ENCODE results near the gene TACC3.
"Not testable (repeated sequence)": the region's sequence is repeated elsewhere in the genome, so short reads cannot be mapped to it uniquely, and the experiment has no call there.

TACC3 gene

DNA sequence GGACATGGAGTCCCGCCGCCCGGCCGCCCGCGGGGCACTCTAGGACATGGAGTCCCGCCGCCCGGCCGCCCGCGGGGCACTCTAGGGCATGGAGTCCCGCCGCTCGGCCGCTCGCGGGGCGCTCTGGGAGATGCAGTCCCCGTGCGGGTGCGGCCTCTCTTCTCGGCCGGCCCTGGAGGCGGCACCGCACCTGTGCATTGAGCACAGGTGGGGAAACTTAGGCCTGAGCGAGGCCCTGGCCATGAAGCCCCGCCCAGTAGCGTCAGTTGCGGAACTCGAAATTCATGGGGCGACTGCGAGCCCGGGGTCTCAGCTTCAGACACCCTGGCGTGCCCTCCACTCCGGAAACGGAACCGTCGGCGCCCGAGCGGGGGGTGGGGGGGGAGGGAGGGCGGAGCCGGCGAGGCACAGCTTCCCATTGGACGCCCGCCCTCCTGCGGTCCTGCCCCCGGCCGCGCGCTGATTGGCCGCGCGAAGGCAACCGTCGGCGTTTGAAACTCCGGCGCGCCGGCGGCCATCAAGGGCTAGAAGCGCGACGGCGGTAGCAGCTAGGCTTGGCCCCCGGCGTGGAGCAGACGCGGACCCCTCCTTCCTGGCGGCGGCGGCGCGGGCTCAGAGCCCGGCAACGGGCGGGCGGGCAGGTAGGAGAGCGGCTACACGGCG is at the start of gene TACC3, which contains the start of gene TMEM129:
Gene TACC3, plus strand, starts transcription at position 519 of the 663 bp plus-strand sequence. CDS start 1,901 bp downstream, outside the sequence.
Gene TMEM129, minus strand, starts transcription at position 321 of the 663 bp plus-strand sequence. CDS start 486 bp downstream, outside the sequence.
- peak; percentile 76 for DNase-seq

- no peak for DNase-seq
Observed at GRCh38 chr4:1673671-1674070, 47.6 kb upstream of the TACC3 start.

DNA sequence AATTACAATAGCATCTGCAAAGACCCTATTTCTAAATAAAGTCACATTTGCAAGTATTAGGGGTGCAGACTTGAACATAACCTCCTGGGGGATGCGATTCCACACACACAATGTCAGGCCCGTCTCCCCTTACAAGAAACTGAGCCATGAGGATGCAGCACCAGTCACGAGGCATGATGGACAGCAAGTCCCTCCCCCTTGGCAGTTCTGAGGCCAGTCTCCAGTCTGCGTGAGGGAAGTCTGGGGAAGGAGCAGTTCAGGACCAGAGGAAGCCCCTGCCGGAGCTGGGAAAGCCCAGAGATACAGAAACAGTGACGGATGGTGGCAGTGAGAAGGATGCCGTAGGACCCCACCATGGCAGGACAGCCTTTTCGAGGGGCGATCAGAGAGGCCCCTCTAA is 46.6 kb upstream of the TACC3 start:
- no peak for DNase-seq

GRCh38 chr4:1675136-1675801 is 46.1 kb upstream of the TACC3 start:
- DNase-seq = no peak

DNA sequence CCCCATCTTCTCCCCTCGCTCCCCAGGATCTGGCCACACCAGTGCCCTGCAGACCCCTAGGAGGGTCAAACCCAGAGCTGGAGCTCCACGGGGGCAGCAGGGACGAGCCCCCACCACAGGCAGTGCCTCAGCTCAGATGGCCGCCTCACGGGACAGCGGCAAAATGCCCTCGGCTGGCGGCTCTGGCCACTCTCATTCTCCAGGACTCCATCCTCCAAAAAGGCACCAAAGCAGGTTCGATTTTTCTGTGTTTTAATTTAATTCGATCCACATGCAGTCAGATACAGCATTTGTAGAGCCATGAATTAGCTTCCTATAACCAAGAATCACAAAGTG is 45.6 kb upstream of the TACC3 start:
- DNase-seq = no peak

DNA sequence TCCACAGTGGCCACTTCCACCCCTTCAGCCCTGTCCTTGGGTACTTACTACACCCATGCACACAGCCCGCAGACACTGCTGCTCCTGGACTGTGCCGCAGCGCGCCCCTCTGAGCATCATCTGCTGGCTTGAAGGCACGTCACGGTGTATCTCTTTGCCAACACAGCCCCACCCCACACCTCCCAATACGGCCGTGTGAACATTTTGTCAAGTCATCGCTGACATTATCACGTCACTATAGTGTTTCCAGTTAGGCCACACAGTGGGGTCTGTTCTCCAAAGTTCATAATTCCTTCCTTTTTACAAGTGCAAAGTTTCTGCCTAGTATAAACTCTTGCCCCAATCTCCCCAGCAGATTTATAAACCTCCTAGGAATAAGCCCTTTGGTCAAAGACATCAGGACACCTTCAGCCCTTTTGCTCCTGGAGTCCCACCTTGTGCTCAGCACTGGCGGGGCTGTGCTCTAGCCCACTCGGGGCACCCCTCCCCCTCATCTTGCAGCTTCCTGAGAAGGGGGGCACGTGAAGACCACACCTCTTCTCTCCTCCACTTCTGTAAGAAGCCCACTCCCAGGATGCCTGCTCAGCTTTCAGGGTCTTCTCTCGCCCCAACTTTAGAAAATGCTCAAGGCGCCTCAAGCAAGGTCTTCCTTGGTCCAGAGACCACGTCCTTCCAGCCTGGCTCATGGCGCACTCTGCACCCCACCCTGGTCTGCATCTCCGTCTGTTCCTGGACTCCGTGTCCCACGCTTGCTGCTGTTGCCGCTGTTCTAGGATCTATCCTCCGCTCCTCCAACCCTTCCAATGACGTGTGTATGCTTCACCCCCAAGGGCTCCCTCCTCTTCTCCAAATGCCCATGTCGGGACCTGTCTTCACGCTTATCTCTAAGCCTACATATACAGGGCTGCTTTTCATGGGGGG is 44.5 kb upstream of the TACC3 start:
- no peak for DNase-seq

DNA sequence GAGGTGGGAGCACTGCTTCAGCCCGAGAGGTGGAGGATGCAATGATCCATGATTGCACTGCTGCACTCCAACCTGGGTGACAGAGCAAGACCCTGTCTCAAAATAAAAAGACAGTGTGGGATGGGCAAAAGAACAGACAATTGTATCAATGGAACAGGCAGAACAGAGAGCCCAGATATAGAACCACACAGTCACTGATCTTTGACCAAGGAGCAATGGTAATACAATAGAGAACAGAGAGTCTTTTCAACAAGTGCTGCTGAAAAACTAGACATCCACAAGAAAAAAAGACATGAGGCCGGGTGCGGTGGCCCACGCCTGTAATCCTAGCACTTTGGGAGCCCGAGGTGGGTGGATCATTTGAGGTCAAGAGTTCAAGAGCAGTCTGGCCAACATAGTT is 43.1 kb upstream of the TACC3 start:
- no peak for DNase-seq

- no peak for DNase-seq
Observed at GRCh38 chr4:1682860-1683259, 38.5 kb upstream of the TACC3 start.

DNA sequence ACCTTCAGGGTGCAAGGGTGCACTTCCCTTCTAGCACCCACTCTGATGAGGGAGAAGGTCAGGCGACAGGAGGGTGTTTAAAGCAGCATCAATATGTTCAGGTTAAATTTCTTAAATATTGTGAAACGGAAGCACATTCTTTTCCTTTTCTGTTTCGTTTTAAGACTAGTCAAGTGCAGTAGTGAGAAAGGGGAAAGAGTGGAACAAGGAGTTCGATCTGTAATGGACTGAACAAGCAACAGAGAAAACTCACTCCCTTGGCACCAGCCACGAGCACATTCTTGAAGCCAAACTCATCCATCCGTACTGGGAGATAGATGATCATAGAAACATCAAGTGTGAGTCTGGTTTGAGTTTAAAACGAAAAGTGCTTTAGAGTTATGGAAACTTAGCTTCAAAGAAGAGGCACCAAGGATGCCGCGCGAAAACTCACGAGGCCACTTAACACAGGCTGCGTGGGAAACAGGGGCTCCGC is 38.0 kb upstream of the TACC3 start:
- DNase-seq = no peak

- DNase-seq = no peak
Observed at GRCh38 chr4:1683736-1684505, 37.4 kb upstream of the TACC3 start, which contains the start of gene FAM53A. Gene FAM53A (minus strand): TSS chr4:1684313. CDS start chr4:1668741, 15,572 bp downstream.

- DNase-seq = peak; percentile 13
Observed at GRCh38 chr4:1684506-1685234, 36.7 kb upstream of the TACC3 start.

DNA sequence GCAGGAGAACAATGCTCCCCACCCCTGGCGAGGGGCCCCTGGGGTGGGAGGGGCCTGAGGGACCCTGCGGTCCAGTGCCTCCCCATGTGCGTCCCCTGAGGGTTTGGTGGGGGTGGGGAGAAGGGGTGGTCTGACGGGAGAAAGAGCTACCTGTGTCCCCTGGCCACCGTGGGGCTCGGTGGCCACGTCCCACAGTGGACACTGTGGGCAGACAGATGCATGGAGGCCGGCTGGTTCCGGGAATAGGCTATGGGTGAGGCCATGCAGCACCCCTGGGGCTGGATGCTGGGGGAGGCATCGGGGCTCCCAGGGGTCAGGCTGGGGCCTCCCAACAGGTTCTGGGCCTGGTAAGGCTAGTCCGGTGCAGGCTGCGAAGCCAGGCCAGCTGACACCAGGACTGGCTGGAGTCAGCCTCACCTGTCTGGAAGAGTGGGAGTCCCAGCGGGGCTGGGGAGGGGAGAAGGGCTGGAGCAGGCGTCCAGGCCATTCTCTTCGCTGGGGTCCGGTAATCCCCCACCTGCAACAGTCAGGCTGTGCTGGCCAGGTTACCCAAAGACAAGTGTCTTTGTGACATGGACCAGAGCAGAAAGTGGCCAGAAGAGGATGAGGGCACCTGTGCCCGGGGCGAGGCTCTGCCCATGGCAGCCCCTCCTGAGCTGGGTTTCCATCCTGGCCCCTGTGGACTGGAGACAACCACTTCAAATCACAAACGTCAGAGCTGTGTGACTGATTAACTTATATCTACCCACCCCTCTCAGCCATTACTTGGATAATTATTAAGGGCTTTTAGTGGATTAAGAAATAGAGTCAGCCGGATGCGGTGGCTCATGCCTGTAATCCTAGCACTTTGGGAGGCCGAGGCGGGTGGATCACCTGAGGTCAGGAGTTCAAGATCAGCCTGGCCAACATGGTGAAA is 35.8 kb upstream of the TACC3 start:
- no peak for DNase-seq

GRCh38 chr4:1686440-1687036 is 34.8 kb upstream of the TACC3 start:
- DNase-seq = no peak

- no peak for DNase-seq
Observed at GRCh38 chr4:1690698-1691097, 30.6 kb upstream of the TACC3 start.

DNA sequence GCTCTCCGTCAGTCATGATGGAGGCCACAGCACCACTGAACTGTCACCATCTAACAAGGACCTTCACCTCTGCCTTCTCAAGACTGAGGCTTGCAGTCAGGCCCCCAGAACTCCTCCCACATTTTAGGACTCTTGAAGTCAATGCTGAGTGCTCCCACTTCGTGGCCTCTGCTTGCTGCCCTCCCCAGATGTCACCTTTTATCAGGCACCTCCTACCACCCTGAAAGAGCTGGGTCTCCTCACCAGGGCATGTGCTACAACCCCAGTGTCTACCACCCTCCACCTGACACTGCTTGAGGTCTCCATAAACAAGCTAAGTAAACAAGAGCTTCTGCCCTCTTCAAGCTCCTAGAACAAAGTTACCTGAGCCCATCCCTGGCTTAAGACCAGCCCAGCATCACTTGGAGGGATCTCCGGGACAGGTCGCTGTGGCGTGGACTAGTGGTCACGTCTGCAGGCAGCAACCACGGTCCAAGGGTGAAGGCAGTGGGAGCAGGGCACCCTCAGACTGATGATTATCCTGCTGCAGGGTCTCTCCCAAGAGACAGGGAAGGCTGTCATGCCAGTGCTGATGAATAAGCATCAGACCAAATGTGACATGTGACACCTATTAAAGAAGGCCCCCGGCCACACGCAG is 29.5 kb upstream of the TACC3 start:
- no peak for DNase-seq

DNA sequence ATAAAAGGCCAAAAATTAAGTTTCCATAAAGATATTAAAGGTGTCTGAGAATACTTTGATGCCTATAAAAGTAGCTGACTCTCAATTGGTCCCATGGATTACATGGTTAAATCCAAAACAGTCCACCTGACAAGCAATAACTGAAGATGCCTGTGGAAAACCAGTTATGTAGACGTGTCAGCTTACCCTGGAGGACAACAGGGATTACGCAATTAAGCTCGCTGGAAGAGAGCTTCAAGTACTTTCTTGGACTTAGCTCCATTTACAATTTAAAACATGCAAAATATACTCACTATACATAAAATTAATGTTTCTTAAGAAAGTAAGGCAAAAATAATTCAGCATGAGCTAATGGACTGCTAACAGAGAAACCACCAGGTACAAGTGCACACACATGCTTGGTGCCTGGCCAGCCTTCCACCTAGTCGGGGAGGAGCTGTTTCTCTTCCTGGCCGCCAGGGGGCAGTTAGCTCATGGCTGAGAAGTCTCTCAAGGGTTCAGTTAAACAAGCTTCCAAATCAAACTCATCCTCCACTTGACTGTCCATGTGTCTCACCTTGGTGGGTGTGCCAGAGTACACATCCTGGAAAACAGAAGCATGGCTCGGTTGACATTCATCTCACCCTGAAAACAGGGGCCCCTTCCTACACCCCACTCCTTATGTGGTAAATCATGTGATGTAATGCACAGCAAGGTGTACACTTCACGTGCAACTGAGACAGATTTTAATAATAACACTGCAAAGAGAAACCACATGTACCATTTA is 28.0 kb upstream of the TACC3 start:
- peak; percentile 12 for DNase-seq

GRCh38 chr4:1695913-1696312 is 25.4 kb upstream of the TACC3 start:
- DNase-seq = no peak

DNA sequence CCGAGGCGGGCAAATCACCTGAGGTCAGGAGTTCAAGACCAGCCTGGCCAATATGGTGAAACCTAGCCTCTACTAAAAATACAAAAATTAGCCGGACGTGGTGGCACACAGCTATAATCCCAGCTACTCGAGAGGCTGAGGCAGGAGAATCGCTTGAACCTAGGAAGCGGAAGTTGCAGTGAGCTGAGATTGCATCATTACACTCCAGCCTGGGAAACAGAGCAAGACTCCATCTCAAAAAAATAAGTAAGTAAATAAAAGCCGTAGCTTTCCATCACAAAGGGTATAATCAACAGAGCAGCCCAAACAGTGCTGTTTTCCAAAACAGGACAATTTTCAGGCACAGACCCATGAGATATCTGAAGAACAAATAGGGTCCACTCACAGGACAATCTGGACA is 19.6 kb upstream of the TACC3 start:
- DNase-seq = not testable (repeated sequence)

DNA sequence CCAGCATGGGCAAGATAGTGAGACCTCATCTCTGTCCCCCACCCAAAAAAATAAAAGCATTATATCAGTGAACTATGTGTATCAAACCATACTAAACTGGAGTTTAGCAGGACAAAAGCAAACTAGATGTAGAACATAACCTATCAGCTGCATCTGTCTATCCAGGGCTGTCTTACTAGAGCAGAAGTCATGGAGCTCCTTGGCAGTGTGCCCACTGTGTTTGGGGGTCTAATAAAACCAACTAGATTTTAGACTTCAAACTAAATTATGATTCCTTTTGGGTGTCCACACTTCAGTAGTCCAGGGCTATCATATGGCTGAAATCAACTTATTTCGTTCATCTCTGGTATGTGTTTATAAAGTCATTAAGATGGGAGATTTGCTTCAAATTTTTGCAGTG is 17.5 kb upstream of the TACC3 start:
- no peak for DNase-seq
